ENCODE results near the gene PPP4R1.

DNA sequence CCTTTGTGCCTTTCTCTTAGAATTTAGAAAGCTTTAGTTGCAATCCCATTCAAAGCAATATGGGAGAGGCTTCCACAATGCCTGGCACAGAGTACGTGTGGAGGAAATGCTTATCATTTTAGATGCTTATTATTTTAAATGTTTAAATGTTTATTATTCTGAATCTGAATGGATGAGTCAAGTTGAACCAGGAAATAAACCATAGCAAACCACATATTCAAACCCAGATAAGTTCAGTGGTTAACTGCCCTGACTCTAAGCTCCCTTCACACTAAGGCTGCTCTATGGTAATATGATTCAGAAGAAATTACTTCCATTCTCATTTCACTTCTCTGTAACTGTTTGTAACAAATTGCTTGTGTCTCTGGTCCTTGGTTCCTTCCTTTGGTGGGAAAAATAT lies 5.2 kb upstream of the PPP4R1 start:
- TF ChIP-seq, protein P1, sequence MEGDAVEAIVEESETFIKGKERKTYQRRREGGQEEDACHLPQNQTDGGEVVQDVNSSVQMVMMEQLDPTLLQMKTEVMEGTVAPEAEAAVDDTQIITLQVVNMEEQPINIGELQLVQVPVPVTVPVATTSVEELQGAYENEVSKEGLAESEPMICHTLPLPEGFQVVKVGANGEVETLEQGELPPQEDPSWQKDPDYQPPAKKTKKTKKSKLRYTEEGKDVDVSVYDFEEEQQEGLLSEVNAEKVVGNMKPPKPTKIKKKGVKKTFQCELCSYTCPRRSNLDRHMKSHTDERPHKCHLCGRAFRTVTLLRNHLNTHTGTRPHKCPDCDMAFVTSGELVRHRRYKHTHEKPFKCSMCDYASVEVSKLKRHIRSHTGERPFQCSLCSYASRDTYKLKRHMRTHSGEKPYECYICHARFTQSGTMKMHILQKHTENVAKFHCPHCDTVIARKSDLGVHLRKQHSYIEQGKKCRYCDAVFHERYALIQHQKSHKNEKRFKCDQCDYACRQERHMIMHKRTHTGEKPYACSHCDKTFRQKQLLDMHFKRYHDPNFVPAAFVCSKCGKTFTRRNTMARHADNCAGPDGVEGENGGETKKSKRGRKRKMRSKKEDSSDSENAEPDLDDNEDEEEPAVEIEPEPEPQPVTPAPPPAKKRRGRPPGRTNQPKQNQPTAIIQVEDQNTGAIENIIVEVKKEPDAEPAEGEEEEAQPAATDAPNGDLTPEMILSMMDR (optimal IDR thresholded peaks at IDR 0.05 in 1 of 3, IDR thresholded peaks at IDR 0.05 in 1 of 3, conservative IDR thresholded peaks at IDR 0.05 in 1 of 3; ENCODE audit: extremely low read depth in 1 of 3, insufficient read depth in 2 of 3, low read length in 3 of 3) = no peak
- TF ChIP-seq EZH2 (IDR thresholded peaks at IDR 0.05; ENCODE audit: low read length) = no peak

Measured in keratinocyte (primary cell).